Activated CD4-positive, CD25-positive, alpha-beta regulatory T cell treated with anti-CD3 and anti-CD28 coated beads, Interleukin-2, amount 50 U/mL, for 72 hours (primary cell): ENCODE results near the gene ZBTB20.

ENCODE experiments used
- DNase-seq: peaks from one replicate; pipeline ENCODE4 v3.0.0; 2021

The ZBTB20 gene

GRCh38 chr3:114900908-114901307 is 246.2 kb downstream of the ZBTB20 start:
- no peak for DNase-seq

- no peak for DNase-seq
Measured at GRCh38 chr3:114899186-114899931, 247.7 kb downstream of the ZBTB20 start.

- no peak for DNase-seq
Measured at GRCh38 chr3:114896978-114897377, 250.1 kb downstream of the ZBTB20 start.

GRCh38 chr3:114893361-114893760 is 253.7 kb downstream of the ZBTB20 start:
- no peak for DNase-seq

- no peak for DNase-seq
Measured at GRCh38 chr3:114892880-114893279, 254.2 kb downstream of the ZBTB20 start.

- no peak for DNase-seq
Measured at GRCh38 chr3:114892131-114892879, 254.8 kb downstream of the ZBTB20 start.

- no peak for DNase-seq
Measured at GRCh38 chr3:114887806-114888205, 259.3 kb downstream of the ZBTB20 start.

- DNase-seq: no peak
Measured at GRCh38 chr3:114886905-114887304, 260.2 kb downstream of the ZBTB20 start.

- DNase-seq: no peak
Measured at GRCh38 chr3:114884213-114884923, 262.7 kb downstream of the ZBTB20 start.

GRCh38 chr3:114880078-114880477 is 267.0 kb downstream of the ZBTB20 start:
- DNase-seq: no peak

- no peak for DNase-seq
Measured at GRCh38 chr3:114879059-114880031, 267.7 kb downstream of the ZBTB20 start.

GRCh38 chr3:114878114-114878839 is 268.8 kb downstream of the ZBTB20 start:
- no peak for DNase-seq

- DNase-seq: no peak
Measured at GRCh38 chr3:114877378-114878113, 269.5 kb downstream of the ZBTB20 start.

GRCh38 chr3:114874522-114874971 is 272.5 kb downstream of the ZBTB20 start:
- DNase-seq: no peak

GRCh38 chr3:114873591-114873990 is 273.5 kb downstream of the ZBTB20 start:
- no peak for DNase-seq

- DNase-seq: no peak
Measured at GRCh38 chr3:114872588-114872987, 274.5 kb downstream of the ZBTB20 start.

GRCh38 chr3:114872050-114872449 is 275.0 kb downstream of the ZBTB20 start:
- no peak for DNase-seq

GRCh38 chr3:114867835-114868503 is 279.1 kb downstream of the ZBTB20 start:
- DNase-seq: no peak

- no peak for DNase-seq
Measured at GRCh38 chr3:114867359-114867758, 279.7 kb downstream of the ZBTB20 start.

- no peak for DNase-seq
Measured at GRCh38 chr3:114866430-114866829, 280.7 kb downstream of the ZBTB20 start.
